Mesodermal cell (in vitro differentiated cells): Measurements from ENCODE around the gene SPTBN2.
A peak's percentile ranks its signal among the peaks of the same experiment; 100 is the strongest.

ENCODE experiments used
- H3K27ac ChIP-seq: 2 replicates; pipeline ENCODE4 v1.7.0; 2013; ENCODE audit warnings: mild to moderate bottlenecking, low read depth, low read length, moderate library complexity; ENCODE audit not compliant: severe bottlenecking
- H3K36me3 ChIP-seq: 2 replicates; pipeline ENCODE4 v1.7.1; 2013; ENCODE audit warnings: mild to moderate bottlenecking, low read length, moderate library complexity; ENCODE audit not compliant: control insufficient read depth, insufficient read depth
- H3K4me1 ChIP-seq: one replicate; pipeline ENCODE4 v1.7.1; 2013; ENCODE audit warnings: mild to moderate bottlenecking, low read length; ENCODE audit not compliant: insufficient read depth, control insufficient read depth, poor library complexity, severe bottlenecking
- H3K4me3 ChIP-seq: 2 replicates; pipeline ENCODE4 v1.7.0; 2013; ENCODE audit warnings: low read length, control low read depth, mild to moderate bottlenecking; ENCODE audit not compliant: insufficient read depth, poor library complexity, severe bottlenecking; ENCODE audit errors: extremely low read depth
- H3K9me3 ChIP-seq: 2 replicates; pipeline ENCODE4 v1.7.1; 2013; ENCODE audit warnings: mild to moderate bottlenecking, low read length, moderate library complexity; ENCODE audit not compliant: control insufficient read depth
- WGBS, 2 experiments: methylation state at CpG; one replicate each; pipeline ENCODE4 v1.1.5; 2013; ENCODE audit warnings: missing lambda C conversion rate in 2 of 2; ENCODE audit not compliant: insufficient coverage in 2 of 2; 5-methylcytosine and 5-hydroxymethylcytosine counted together

Gene SPTBN2

GRCh38 chr11:66636411-66636810, 92.6 kb downstream of the SPTBN2 start:
- H3K4me3 ChIP-seq: no peak overlapping the region
- H3K9me3 ChIP-seq: no peaks in the 10 kb centered on the region
- whole genome bisulfite sequencing, 2 experiments: 100% methylated on average over 3 of the region's 3 CpGs
- H3K27ac ChIP-seq: peak overlapping the region; percentile 0
- H3K36me3 ChIP-seq: peaks cover 68% of the 10 kb centered on the region
- peaks cover 25% of the 10 kb centered on the region for H3K4me1 ChIP-seq
